Peyer's patch (tissue), 4 donors: ENCODE results near the gene FEM1A. TPM values are rescaled to one million over a fixed set of nuclear protein-coding genes. Genes with fewer than 3 reads are reported as not detected.
A peak's percentile ranks its signal among the peaks of the same experiment; 100 is the strongest.

Experiments
- DNase-seq, 3 donors: peaks; one replicate each; pipeline ENCODE4 v3.0.0-alpha.2; 2017 to 2019
- H3K27ac ChIP-seq, 4 donors: fragments of 200-600 bp; sonication (generic); one replicate each; pipeline ENCODE4 v1.5.1; 2016 to 2019
- H3K27me3 ChIP-seq, 2 donors: fragments of 200-600 bp; sonication (generic); one replicate each; pipeline ENCODE4 v1.5.1; 2019
- H3K36me3 ChIP-seq, 3 donors: fragments of 200-600 bp; sonication (generic); one replicate each; pipeline ENCODE4 v1.5.1; 2016 to 2019
- H3K4me1 ChIP-seq, 4 donors: fragments of 200-600 bp; sonication (generic); one replicate each; pipeline ENCODE4 v1.5.1; 2016 to 2019
- H3K4me3 ChIP-seq, 4 donors: fragments of 200-600 bp; sonication (generic); 1 replicate in 3 of 4; 2 replicates in 1 of 4; pipeline ENCODE4 v1.5.1; 2016 to 2019; ENCODE audit warnings: mild to moderate bottlenecking in 1 of 4
- H3K9me3 ChIP-seq, 4 donors: fragments of 200-600 bp; sonication (generic); one replicate each; pipeline ENCODE4 v1.5.1; 2016 to 2019; ENCODE audit warnings: mild to moderate bottlenecking in 1 of 4
- POLR2A ChIP-seq, 2 donors: fragments of 450-650 bp; IDR thresholded peaks; one replicate each; pipeline ENCODE4 v1.5.1; 2017; ENCODE audit warnings: antibody characterized with exemption in 2 of 2, mild to moderate bottlenecking in 2 of 2, moderate library complexity in 2 of 2
- total RNA-seq, 4 donors: library from RNA; depleted of rRNA; stranded (reverse); fragments of >200 nt; gene quantifications; one replicate each; pipeline ENCODE4 v1.1.0, GENCODE V29; 2016
- TF ChIP-seq, protein P1 (sequence below), 6 experiments: fragments of 450-650 bp in 4 of 6; fragments of 200-600 bp in 2 of 6; sonication (generic) in 1 of 6; IDR thresholded peaks; one replicate each; pipeline ENCODE4 v1.5.1; 2017 to 2019; ENCODE audit warnings: antibody characterized with exemption in 6 of 6, mild to moderate bottlenecking in 3 of 6, moderate library complexity in 1 of 6

The FEM1A gene
- total RNA-seq, 4 donors from 2014 or later: 12.8 to 14.9 (median 14.0) TPM

- no peak for DNase-seq
- Histone ChIP-seq H3K9me3 (peaks cover 0 to 2% (median 0%) of the 10 kb centered on the region in 4 donors), H3K4me3 (no peak overlapping the region), H3K27ac (no peak overlapping the region), H3K27me3 (no peaks in the 10 kb centered on the region), H3K4me1 (peaks cover 0 to 12% (median 2%) of the 10 kb centered on the region in 4 donors), H3K36me3 (no peaks in the 10 kb centered on the region)
- no peak for TF ChIP-seq POLR2A (IDR thresholded peaks at IDR 0.05)
- TF ChIP-seq, protein P1, sequence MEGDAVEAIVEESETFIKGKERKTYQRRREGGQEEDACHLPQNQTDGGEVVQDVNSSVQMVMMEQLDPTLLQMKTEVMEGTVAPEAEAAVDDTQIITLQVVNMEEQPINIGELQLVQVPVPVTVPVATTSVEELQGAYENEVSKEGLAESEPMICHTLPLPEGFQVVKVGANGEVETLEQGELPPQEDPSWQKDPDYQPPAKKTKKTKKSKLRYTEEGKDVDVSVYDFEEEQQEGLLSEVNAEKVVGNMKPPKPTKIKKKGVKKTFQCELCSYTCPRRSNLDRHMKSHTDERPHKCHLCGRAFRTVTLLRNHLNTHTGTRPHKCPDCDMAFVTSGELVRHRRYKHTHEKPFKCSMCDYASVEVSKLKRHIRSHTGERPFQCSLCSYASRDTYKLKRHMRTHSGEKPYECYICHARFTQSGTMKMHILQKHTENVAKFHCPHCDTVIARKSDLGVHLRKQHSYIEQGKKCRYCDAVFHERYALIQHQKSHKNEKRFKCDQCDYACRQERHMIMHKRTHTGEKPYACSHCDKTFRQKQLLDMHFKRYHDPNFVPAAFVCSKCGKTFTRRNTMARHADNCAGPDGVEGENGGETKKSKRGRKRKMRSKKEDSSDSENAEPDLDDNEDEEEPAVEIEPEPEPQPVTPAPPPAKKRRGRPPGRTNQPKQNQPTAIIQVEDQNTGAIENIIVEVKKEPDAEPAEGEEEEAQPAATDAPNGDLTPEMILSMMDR (IDR thresholded peaks at IDR 0.05): no peak
Observed at GRCh38 chr19:4764393-4764660, 27.2 kb upstream of the FEM1A start.

- TF ChIP-seq, protein P1 (IDR thresholded peaks at IDR 0.05): no peak
- TF ChIP-seq POLR2A (IDR thresholded peaks at IDR 0.05): no peak
- H3K4me3 ChIP-seq: no peak overlapping the region
Observed at GRCh38 chr19:4768934-4769777, 22.4 kb upstream of the FEM1A start.

DNA sequence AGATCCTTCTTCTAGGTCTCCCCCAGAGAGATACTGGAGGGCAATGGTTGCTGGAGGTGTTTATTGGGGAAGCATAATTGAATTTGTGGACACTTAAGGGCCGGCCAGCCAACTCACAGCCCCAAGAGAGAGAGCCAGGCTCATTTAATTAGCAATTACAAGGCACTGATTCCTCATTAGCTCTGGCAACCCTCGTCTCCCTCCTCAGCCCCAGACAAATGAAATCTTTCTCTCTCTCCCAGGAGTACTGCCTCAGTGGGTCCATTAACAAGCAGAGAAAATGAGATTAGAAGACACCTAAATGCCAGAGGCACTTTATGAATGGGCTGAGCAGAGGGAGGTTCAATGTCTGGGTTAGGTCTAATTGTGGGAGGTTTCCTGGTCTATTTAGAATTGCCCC lies 19.0 kb upstream of the FEM1A start:
- no peak overlapping the region for H3K27ac ChIP-seq
- H3K9me3 ChIP-seq: peaks cover 0 to 5% (median 0%) of the 10 kb centered on the region in 4 donors
- no peak for DNase-seq
- H3K4me1 ChIP-seq: no peaks in the 10 kb centered on the region
- no peaks in the 10 kb centered on the region for H3K36me3 ChIP-seq
- H3K4me3 ChIP-seq: no peak overlapping the region
- TF ChIP-seq, protein P1 (IDR thresholded peaks at IDR 0.05): no peak
- TF ChIP-seq POLR2A (IDR thresholded peaks at IDR 0.05): no peak
- no peaks in the 10 kb centered on the region for H3K27me3 ChIP-seq

More at GRCh38 chr19:4768934-4769777, 22.4 kb upstream of the FEM1A start:
- Histone ChIP-seq H3K9me3 (peaks cover 0 to 5% (median 0%) of the 10 kb centered on the region in 4 donors), H3K27me3 (no peaks in the 10 kb centered on the region), H3K27ac (no peak overlapping the region), H3K4me1 (no peaks in the 10 kb centered on the region), H3K36me3 (no peaks in the 10 kb centered on the region)
- peak; percentile 33 to 82 (median 74) for DNase-seq

- Histone ChIP-seq H3K4me1 (no peaks in the 10 kb centered on the region), H3K9me3 (peaks cover 0 to 5% (median 0%) of the 10 kb centered on the region in 4 donors), H3K4me3 (no peak overlapping the region), H3K27me3 (no peaks in the 10 kb centered on the region), H3K36me3 (no peaks in the 10 kb centered on the region), H3K27ac (no peak overlapping the region)
- no peak for TF ChIP-seq POLR2A (IDR thresholded peaks at IDR 0.05)
- TF ChIP-seq, protein P1 (IDR thresholded peaks at IDR 0.05): no peak
- DNase-seq: no peak
Observed at GRCh38 chr19:4773047-4773640, 18.4 kb upstream of the FEM1A start.

DNA sequence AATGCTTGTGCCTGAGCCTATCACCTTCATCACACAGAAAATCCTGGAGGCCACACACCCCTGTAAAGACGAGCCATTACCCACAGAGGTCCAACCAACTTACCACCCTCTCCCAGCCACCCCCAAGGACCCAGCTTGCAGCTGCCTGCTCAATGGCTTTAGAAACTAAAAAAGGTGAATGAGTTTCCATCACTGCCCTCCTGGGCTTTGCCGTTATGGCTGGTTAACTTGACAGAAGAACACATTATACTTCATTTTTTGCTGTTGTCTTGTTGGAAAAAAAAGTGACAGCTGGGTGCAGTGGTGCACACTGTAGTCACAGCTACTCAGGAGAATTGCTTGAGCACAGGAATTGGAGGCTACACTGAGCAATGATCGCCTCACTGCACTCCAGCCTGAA lies 17.4 kb upstream of the FEM1A start:
- H3K36me3 ChIP-seq: no peaks in the 10 kb centered on the region
- H3K4me3 ChIP-seq: no peak overlapping the region
- H3K27ac ChIP-seq: no peak overlapping the region
- no peaks in the 10 kb centered on the region for H3K27me3 ChIP-seq
- no peak for DNase-seq
- H3K4me1 ChIP-seq: no peaks in the 10 kb centered on the region
- peaks cover 0 to 5% (median 0%) of the 10 kb centered on the region in 4 donors for H3K9me3 ChIP-seq
- TF ChIP-seq POLR2A (IDR thresholded peaks at IDR 0.05): no peak
- TF ChIP-seq, protein P1 (IDR thresholded peaks at IDR 0.05): no peak
